ENCODE measurements around the gene PEX14. TPM values are rescaled to one million over a fixed set of nuclear protein-coding genes. Genes with fewer than 3 reads are reported as not detected.

PEX14 gene
- polyA plus RNA-seq, 3 donors = 9.2 to 26.6 (median 10.8) TPM

DNA sequence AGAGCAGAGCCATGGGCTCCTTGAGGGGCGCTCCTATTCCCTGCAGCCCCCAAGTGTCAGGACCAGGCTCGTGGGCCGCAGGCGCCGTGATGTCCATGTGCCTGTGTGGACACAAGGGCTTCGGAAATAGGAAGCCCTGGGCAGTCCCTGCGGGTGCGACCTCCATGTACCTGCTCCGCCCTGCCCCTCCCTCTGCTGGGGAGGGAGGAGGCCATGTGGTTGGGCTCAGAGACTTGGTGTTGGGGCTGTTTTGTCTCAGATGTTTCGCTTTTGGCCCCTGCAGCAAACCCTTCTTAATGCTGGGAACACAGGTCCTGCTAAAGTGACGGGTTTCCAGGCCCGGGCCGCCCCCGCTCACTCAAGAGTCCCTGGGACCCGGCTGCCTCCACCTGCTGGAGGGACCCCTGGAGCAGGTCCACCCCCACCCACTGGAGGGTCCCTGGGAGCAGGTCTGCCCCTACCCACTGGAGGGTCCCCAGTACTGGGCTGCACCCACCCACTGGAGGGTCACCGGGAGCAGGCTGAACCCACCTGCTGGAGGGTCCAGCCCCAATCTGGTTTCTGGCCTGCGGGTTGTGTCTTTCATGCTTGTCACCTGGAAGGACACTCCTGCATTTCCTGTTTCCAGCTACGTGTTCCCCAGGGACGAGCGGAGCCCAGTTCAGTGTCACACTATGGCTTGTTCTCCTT lies 156.5 kb downstream of the PEX14 start:
- 83 to 93% (median 88%) methylated on average over 20 of the region's 20 CpGs for WGBS, 3 donors
- no peak overlapping the region for H3K27ac ChIP-seq (ENCODE audit: low read depth, low read length)

DNA sequence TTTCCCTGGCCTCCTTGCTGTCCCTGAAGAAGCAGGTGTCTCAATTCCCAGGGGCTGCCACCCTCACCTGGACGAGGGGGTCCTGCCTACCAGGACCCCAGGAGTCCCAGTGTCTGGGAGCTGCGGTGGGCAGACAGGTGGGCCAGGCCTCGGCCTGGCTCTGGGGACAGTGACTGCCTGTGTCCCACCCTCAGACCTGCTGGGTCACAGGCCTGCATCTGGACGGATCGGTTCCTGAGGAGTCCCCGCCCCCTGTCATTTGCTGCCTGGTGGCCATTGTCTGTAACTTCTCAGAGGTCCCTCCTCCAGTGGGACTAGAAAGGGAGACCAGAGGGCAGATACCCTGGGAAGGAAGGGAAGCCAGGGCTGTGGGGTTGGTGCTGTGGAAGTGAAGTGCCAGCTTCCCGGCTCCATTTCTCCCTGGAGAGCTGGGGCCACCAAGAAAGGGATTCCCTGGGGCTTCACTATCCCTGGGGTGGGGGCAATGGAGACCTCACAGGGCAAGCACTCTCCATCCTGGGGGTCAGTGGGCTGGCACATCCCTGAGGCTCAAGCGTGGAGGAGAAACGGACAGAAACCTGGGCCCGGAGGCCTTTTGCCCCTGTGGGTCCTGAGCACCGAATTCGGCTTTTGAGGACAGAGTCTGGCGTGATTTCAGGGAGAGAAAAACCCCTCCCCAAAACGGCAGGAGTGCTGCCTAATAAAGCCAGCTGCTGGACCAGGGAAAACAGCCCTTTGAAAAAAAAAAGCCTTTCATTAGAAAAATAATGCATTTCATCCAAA lies 157.3 kb downstream of the PEX14 start:
- 70 to 85% (median 79%) methylated on average over 14 of the region's 14 CpGs for WGBS, 3 donors

DNA sequence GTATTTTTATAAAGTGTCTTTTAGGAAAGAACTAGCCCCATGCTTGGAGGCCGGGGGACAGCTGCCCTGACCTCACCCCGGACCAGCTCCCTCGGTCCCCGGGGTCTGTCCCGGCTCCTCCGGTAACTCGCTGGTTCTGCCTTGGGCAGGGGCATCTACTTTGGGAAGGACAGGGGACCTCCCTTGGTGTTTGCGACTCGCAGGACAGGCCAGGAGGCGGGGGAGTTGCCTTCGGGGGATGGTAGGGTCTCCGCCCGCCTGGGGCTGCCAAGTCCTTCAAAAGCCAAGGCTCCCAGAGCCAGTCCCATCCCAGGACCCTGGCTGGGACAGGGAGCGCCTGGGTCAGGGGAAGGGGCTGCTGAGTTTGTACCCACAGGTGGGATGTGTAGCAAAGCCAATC lies 157.9 kb downstream of the PEX14 start:
- WGBS, 3 donors = 83 to 95% (median 85%) methylated on average over 14 of the region's 14 CpGs
- H3K27ac ChIP-seq (ENCODE audit: low read depth, low read length) = no peak overlapping the region

More for the DNA sequence above, 157.3 kb downstream of the PEX14 start:
- no peak overlapping the region for H3K27ac ChIP-seq (ENCODE audit: low read depth, low read length)

DNA sequence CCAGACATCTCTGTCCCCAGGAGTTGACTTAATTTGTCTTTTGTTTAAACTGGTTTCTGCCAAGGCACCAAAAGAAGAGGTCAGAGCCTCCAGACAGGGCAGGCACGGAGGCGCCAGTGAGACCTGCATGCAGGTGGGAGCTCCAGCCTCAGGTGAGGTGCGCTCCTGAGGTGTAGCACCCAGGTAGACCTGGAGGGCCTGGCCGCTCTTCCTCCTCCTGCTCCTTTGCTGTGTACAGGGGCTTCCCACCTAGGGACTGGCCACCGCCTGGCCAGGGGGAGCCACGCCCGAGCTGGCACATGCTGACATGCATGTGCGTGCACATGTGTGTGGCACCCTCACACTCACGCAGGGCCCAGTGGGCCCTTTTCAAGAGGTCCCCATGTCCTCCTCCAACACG lies 158.7 kb downstream of the PEX14 start:
- 96 to 97% (median 96%) methylated on average over 10 of the region's 10 CpGs for WGBS, 3 donors
- H3K27ac ChIP-seq (ENCODE audit: low read depth, low read length) = no peak overlapping the region

DNA sequence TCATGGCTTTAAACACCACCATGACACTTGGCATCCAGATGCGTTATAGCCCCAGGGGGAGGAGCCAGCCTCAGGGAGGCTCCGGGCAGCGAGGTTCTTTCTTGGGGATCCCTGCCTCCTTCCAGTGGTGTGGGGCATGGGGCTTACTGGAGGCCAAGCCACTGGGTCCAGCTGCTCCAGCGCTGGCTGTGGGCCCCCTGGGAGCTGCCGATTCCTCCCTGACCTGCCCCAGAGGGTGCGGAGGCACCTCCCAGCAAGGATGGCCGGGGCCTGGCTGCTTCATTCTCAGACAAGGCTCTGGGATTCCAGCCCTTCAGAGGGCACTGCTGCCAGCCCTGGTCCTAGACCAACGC lies 159.3 kb downstream of the PEX14 start:
- WGBS, 3 donors = 85 to 92% (median 90%) methylated on average over 8 of the region's 8 CpGs
- no peak overlapping the region for H3K27ac ChIP-seq (ENCODE audit: low read depth, low read length)

DNA sequence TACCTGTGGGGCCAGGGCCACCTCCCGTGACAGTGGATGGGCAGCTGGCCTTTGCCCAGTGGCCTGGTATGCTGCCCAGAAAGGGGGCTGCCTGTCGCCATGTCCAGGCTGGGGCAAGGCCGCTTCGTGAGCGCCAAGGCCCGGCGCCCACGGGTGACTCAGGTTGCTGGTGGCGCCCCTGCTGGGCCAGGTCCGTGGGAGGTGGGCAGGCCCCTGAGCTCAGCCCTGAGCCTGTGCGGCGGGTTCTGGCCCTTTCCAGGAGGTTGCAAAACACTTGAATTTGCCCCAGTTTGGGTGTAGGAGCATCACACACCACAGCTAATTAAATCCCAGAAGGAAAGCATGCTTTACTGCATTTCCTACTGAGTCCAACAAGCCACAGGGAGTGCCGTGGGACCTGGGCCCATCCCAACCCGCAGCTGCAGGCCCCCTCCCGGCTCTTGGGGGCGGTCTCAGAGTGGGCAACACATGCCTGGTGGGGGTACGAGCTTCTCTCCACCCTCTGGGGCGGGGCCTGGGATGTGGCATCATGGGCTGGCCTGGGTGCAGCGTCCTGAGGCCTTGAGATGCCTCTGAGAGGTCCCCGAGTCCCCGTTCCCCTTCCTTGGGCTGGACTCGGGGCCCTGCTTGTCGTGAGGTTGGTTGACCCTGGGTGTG lies 159.8 kb downstream of the PEX14 start:
- no peak overlapping the region for H3K27ac ChIP-seq (ENCODE audit: low read depth, low read length)
- 71 to 77% (median 71%) methylated on average over 21 to 23 of the region's 23 CpGs for WGBS, 3 donors

DNA sequence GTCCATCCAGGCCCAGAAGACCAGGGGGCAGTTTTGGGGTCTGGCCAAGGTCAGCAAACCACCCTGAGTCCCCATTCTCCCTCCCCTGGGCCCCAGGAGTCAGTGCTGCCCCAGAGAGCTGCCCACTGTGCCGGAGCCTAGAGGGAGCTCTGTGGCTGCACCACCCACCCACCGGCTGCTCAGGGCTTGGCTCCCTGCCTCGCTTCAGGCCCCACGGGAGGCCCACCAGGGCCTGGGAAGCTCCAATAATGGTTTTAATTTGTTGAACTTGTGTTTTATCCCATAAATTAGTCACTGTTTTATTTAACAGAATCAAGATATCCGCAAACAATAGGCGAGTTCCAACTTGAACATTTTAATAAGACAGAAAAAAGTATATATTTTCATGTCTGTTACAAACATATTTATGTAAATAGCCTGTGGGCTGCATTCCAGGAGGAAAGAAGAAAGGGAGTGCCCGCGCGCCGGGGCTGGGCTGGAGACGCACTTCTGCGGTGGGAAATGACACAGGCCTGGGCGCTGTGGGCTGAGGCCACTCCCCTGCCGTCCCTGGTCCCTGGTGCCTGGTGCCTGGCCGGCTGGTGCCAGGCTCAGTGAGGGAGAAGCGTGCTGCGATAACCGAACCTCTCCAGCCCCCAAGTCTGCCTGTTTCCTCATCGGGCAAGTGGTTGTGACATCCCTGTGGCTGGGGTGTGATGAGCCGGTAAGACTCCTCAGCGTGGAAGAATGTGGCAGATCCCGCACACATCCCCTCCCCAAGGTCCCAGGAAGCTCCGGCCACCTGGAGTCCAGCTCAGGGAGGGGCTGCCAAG lies 160.5 kb downstream of the PEX14 start:
- no peak overlapping the region for H3K27ac ChIP-seq (ENCODE audit: low read depth, low read length)
- 36 to 47% (median 42%) methylated on average over 23 of the region's 23 CpGs for WGBS, 3 donors

DNA sequence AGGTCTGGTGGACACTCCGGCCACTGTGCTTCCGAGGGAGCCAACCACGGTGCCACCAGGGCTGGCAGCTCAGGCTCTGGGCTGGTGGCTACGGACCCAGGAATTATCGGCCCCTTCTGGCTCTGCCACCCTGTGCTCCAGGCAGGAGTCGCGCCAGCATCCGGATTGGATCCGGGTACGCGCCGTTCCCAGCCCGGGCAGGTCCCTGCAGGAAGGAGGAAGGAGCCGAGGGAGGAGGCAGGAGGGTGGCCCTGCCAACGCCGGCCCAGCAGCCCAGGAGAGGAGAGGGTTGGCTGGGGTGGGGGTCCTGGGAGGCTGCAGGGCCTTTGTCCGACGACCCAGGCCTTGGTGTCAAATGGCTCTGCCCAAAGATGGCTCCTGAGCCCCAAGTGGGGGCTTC lies 161.2 kb downstream of the PEX14 start:
- H3K27ac ChIP-seq (ENCODE audit: low read depth, low read length) = no peak overlapping the region
- 78 to 89% (median 83%) methylated on average over 16 to 18 of the region's 18 CpGs for WGBS, 3 donors

DNA sequence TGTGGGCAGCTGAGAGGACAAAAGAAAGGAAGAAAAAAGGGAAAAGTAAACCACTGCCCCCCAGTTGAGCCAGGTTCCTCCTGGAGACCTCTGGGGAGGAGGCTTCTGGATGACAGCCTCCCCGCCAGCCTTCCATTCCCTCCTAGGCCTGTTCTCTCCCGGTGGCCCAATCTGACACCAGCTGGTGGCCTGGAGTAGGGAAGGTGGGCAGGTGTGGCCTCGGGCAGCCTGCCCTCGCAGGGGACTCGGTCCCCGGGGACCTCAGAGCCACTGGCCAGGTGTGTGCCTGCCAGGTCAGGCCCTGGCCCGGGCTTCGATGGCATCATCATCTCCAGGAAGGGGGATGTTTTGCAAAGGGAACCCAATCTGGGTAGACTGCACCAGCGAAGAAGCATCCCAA lies 162.7 kb downstream of the PEX14 start:
- WGBS, 3 donors = 76 to 84% (median 78%) methylated on average over 9 of the region's 9 CpGs
- H3K27ac ChIP-seq (ENCODE audit: low read depth, low read length) = no peak overlapping the region

DNA sequence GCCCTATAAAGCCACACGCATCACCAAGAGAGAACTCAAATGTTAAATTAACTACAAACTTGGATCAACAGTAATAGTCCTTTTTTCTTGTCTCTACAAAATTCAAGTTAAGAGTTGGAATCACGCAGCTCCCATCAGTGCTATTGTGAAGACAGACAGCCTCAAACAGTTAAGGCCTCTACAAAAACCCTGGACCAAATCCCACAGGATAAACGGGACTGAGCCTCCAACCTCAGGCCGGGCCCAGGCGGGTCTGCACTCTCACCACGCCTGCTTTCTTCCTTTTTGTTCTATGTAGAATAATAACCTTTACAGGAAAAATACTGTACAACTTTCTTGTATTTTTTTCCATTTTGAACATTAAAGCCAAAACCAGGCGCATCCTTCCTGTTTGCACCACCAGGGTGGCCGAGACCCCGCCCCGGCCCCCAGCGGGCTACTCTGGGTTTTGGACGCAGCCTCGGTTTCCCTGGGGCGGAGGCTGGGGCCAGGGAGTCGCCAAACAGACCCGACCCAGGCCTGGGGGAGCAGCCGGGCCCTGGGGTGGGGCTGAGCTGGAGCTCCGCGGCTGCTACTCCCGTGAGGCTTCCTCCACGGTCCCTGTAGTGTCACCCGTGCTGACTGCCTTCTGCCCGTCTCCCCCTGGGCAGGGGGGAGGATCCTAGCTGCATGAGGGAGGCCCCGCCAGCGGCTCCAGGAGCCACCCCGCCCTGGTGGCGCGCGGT lies 163.2 kb downstream of the PEX14 start:
- H3K27ac ChIP-seq (ENCODE audit: low read depth, low read length) = no peak overlapping the region
- WGBS, 3 donors = 34 to 82% (median 36%) methylated on average over 23 to 29 of the region's 29 CpGs

DNA sequence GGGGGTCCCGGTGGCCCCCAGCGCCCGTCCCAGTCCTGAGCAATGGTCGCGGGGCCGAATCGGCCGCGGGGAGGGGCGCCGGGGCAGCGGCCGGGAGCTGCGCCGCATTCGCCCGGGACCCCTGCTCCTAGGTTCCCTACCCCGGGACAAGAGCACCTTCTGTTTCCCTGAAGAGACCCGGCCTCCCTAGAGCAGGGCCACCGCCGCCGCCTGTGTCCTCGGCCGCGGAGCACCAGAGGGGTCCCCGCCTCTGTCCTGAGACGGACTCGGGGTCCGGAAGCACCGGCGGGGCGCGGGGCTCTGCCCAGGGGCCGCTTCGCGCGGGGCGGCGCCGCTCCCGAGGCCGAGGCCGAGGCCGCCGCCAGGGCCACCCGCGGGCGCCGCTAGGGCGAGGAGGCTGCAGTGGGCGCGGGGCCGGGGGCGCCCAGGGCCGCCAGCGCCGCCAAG lies 163.8 kb downstream of the PEX14 start:
- 26 to 67% (median 31%) methylated on average over 22 to 57 of the region's 57 CpGs for WGBS, 3 donors
- no peak overlapping the region for H3K27ac ChIP-seq (ENCODE audit: low read depth, low read length)

DNA sequence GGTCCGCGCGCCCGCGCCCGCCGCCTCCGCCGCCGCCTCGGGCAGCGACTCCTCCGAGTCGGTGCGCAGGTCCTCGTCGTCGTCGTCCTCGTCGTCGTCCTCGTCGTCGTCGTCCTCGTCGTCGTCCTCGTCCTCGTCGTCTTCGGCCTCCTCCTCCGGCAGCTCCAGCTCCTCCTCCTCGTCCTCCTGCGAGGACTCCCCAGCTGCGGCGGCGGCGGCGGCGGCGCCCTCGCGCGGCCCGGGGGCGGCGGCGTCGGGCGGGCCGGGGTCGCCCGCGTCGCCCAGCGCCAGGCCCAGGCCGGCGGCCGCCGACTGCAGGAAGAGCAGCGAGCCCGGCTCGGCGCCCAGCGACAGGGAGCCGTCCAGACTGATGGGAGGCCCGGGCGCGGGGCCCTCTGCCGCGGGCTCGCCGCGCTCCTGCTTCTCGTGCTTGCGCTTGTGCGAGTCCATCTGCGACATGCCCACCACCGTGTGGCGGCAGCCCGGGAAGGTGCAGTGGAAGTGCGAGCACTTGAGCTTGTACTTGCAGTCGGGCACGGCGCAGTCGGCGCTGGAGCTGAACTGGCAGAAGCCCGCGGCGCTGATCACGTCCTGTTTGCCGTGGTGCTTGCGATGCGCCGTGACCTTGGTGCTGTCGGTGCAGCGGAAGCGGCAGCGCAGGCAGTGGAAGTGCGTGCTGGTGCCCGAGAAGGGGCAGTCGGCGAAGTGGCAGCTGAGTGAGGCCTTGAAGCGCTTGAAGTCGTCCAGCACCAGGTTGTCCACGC lies 164.4 kb downstream of the PEX14 start:
- H3K27ac ChIP-seq (ENCODE audit: low read depth, low read length) = no peak overlapping the region
- 50 to 75% (median 57%) methylated on average over 73 to 108 of the region's 108 CpGs for WGBS, 3 donors

DNA sequence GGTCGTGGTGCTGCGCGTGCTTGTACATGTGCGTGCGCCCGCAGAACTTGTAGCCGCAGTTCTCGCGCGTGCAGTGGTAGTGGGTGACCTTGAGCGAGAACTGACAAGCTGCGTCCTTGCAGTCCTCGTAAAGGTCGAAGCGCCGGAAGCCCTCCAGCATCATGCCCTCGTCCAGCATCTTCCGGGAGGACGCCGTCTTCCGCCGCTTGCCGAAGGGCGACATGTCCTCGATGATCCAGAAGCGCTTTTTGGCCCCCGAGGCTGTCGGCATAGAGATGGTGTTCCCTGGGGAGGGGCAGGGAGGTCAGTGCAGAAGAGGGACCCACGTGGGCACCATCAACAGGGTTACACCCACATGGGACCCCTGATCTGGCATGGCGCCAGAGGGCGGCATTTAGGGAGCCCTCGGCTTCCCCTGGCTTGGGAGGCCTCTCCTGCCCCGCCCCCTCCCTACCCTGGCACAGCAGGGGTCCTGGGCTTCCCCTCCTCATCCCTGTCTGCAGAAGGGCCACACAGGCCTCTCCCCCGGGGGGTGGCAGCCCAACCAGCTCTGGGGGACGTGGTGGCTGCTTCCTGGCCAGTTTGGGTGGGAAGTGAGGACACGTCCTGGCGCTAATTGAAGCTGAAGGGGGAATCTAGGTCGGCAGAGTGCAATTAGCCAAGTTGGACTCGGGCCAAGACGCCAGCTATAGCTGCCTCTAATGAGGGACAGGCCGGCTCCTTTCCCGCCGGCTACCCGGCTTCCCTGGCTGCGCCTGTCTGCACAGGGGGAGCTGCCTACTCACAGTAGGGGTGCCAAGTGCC lies 165.2 kb downstream of the PEX14 start:
- no peak overlapping the region for H3K27ac ChIP-seq (ENCODE audit: low read depth, low read length)
- WGBS, 3 donors = 82 to 85% (median 82%) methylated on average over 44 to 45 of the region's 45 CpGs

DNA sequence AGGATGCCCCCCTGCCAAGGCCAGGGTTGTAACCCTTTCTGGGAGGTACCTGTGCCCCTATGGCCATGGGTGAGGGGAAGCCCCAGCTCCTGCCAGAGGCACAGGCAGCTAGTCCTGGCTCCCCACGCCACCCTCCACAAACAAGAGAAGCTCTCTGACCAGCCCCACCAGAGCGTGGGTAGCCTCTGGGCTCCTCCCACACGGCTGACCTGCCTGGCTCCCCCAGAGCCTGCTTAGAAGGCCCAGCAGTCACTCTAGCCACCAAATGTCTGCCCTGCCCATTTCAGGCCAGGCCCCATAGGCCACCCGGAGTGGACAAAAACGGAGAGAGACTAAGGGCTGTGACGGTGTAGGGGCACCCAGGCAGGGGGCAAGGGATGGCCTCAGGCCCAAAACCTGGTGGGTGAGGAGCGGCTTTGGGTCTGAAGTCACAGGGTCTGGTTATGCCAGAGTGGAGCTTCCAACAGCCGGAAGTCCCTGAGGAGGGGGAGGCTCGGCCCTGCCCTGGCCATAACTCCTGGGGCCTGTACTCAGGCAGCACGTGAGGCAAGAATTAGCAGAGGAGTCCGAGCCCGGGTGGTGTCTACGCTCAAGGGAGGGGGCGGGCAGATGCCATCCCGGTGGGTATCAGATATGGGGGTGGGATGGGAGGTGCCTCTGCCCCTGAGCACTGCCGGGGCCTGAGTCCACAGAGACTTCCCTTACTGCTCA lies 166.2 kb downstream of the PEX14 start:
- H3K27ac ChIP-seq (ENCODE audit: low read depth, low read length) = no peak overlapping the region
- WGBS, 3 donors = 87 to 91% (median 89%) methylated on average over 16 of the region's 16 CpGs

DNA sequence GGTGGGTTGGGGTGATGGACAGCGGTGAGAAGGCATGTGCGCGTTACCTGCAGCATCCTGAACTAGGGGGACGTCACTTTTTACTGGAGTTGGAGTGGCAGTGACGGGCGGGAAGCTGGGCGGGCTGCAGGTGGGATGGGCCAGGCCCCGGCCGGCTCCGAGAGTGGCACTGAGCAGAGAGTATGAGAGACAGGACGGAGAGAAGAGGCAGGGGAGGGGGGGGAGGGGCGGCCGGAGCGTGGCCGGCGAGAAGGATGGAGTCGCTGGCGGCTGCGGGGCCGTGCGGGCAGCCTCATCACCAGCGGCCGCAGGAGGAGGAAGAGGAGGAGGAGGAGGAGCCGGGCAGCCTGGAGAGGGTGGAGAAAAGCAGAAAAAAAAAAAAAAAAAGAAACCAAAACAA lies 167.2 kb downstream of the PEX14 start:
- H3K27ac ChIP-seq (ENCODE audit: low read depth, low read length) = no peak overlapping the region
- 81 to 92% (median 89%) methylated on average over 21 to 24 of the region's 24 CpGs for WGBS, 3 donors
